CD4-positive, alpha-beta T cell treated with Interleukin-6 for 4 hours (primary cell): ENCODE measurements around the gene TBC1D12.

Experiments
- DNase-seq: peaks from one replicate; pipeline ENCODE4 v3.0.0-alpha.2; 2020; ENCODE audit warnings: mixed read lengths

TBC1D12 gene

DNA sequence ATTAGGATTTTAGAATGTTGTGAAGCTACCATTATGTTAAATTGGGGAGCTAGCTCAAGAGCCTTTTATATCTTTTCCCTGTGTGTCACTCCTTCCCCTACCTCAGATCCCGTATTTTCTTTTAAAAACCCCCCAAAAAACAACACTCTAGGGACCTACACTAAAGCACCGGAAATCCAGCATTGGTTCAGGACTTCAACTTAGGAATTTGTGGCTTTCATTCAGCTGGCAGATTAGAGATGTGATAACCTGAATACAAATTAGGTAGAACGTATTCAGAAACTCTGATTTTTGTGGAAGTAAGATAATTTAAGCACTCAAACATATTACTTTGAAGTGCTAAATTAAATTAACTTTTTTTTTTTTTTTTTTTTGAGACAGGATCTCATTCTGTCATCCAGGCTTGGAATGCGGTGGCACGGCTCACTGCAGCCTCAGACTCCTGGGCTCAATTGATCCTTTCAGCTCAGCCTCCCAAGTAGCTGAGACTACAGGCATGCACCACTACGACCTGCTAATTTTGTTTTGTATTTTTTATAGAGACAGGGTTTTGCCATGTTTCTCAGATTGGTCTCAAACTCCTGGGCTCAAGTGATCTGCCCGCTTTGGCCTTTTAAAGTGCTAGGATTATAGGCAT is 6.8 kb downstream of the TBC1D12 start:
- DNase-seq, result no peak

GRCh38 chr10:94411304-94411703 is 9.0 kb downstream of the TBC1D12 start:
- no peak for DNase-seq

- no peak for DNase-seq
Observed at GRCh38 chr10:94412449-94412848, 10.1 kb downstream of the TBC1D12 start.

DNA sequence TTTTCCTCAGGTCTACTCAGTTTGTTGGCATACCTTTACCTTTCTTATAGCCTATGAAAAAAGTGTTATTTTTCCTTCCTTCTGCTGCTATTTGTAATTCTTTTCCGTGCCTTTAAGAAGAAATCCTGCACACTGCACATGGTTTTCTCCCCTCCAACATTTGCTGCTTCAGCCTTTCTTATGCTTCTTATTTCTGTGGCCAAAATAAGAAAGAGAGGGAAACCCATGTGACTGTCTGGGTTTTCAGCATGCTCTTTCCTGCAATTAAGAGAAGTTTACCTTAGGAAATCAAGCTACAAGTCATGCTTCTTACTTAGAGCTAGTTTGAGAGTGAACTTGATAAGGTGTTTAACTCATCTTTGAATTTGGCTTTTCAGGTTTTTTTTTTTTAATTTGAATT is 11.0 kb downstream of the TBC1D12 start:
- no peak for DNase-seq

DNA sequence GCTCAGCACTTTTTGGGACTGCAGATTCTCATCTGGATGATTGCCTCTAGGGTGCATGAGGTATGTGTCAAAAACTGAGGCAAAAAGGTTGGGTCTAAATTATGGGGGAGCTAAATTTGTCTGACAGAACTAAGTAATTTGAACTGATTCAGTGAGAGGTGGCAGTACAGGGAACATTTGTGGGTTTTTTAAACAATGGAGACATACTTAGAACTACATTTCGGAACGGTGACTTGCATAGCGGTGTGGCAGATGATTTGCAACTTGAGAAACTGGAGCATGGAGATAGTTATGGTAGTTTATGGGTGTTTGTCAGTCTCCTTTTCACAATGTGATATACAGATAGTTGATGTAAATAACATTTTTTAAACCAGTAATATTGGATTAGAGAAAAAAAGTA is 14.6 kb downstream of the TBC1D12 start:
- DNase-seq, result no peak

- DNase-seq, result no peak
Observed at GRCh38 chr10:94417321-94417720, 15.0 kb downstream of the TBC1D12 start.

- no peak for DNase-seq
Observed at GRCh38 chr10:94420516-94420915, 18.2 kb downstream of the TBC1D12 start.

GRCh38 chr10:94420998-94421528 is 18.7 kb downstream of the TBC1D12 start:
- DNase-seq, result no peak

- no peak for DNase-seq
Observed at GRCh38 chr10:94423627-94424026, 21.3 kb downstream of the TBC1D12 start.

- DNase-seq, result no peak
Observed at GRCh38 chr10:94424714-94425337, 22.5 kb downstream of the TBC1D12 start.

DNA sequence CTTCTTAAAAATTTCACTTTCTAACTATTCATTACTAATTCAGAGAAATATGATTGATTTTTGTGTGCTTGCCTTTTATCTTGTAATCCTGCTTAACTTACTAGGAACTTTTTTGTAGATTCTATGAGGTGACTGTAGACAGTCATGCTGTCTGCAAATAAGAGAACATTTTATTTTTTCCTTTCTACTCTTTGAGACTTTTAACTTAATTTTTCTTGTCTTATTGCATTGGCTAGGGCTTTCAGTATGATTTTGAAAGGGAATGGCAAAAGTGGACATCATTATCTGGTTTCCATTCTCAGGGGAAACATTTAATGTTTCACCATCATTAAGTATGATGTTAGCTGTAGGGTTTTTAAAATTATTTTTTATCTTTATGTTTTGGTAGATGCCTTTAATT is 23.6 kb downstream of the TBC1D12 start:
- no peak for DNase-seq

DNA sequence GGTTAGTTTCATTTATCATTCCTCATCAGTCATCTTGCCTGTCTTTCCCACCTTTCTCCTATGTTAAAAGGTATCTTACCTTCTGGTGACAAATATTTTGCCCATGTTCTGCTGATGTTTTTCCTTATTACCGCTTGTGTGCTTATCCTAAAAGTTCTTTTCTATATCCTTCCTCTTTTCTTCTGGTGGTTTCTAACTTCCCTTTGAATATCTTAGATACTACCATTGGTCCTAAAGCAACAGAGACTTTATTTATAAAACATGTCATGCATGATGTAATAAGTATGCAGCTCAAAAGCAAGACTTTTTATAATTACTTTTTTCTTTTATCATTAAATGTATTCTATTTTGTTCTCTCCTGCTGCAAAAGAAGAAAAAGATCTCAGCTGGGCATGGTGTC is 24.8 kb downstream of the TBC1D12 start:
- DNase-seq, result no peak

GRCh38 chr10:94428766-94429707 is 26.7 kb downstream of the TBC1D12 start:
- no peak for DNase-seq

GRCh38 chr10:94430701-94431100 is 28.4 kb downstream of the TBC1D12 start:
- no peak for DNase-seq

DNA sequence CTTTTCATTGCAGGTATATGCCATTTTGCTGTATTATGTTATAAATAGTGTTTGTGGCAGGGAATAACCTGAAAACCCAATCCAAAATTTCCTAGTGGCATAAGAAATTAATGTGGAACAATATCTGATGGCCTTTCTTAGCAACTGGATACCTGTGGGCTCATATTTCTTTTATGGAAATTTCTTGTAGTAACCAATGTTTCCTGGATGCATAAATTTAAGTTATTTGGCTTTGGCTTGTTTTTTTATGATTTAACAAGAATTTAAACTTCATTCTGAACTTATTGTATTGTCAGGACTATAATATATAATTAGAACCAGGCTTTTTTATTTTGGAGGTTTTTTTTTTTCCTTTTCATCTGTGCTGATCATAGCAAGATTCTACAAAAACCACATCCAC is 30.1 kb downstream of the TBC1D12 start:
- DNase-seq, result no peak

GRCh38 chr10:94439275-94439861 is 37.0 kb downstream of the TBC1D12 start:
- DNase-seq, result no peak

DNA sequence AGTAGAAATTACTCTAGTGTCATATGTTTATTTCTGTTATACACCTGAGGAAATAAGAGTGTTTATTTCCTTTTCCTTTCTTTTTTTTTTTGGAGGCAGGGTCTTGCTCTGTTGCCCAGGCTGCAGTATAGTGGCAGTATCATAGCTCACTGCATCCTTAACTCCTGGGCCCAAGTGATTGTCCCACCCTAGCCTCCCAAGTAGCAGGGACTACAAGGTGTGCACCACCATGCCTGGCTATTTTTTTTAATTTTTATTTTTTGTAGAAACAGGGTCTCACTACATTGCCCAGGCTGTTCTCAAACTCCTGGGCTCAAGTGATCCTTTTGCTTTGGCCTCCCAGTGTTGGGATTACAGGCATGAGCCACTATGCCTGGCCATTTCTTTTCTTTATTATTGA is 37.8 kb downstream of the TBC1D12 start:
- no peak for DNase-seq

DNA sequence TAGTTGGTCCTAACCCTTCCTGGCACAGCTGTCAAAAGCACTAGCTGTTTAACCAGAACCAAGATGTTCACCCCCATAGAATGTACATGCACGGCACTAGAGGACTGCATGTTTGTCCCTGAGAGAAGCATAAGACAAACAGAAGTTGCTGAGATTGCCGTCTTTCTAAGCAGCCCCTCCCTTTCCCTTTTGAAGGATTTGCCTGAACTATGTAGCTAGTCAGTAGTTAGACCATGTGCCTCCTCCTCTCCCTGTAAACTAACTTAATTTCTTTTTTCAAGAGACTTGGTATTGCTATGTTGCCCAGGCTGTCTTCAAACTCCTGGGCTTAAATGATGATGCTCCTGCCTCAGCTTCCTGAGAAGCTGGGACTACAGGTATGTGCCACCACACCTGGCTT is 40.7 kb downstream of the TBC1D12 start:
- DNase-seq, result no peak

DNA sequence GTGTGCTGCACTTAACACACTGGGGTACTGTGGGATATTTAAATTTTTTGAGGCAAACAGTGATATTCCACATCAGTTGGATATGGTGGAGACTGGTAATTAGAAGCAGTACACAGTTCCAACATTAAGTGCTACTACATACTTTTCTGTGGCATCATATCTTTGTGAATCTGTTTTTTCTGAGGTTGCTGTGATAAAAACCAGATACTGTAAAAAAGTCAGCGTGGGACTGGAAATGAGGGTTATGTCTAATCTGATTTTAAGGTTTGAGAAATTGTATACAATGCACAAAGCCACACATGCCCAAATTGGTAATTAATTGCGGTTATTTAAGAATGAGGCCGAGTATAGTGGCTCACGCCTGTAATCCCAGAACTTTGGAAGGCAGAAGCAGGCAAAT is 41.2 kb downstream of the TBC1D12 start:
- DNase-seq, result no peak

DNA sequence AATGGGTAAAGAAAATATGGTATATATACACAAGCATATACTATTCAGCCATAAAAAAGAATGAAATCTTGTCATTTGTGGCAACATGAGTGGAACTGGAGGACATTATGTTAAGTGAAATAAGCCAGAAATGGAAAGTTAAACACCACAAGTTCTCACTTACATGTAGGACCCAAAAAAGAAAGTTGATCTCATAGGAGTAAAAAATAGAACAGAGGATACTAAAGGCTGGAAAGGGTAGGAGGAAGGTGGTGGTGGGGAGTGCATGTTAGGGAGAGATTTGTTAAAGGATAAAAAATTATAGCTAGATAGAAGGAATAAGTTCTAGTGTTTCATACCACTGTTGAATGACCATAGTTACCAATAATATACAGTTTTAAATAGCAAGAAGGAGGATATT is 48.4 kb downstream of the TBC1D12 start:
- no peak for DNase-seq

DNA sequence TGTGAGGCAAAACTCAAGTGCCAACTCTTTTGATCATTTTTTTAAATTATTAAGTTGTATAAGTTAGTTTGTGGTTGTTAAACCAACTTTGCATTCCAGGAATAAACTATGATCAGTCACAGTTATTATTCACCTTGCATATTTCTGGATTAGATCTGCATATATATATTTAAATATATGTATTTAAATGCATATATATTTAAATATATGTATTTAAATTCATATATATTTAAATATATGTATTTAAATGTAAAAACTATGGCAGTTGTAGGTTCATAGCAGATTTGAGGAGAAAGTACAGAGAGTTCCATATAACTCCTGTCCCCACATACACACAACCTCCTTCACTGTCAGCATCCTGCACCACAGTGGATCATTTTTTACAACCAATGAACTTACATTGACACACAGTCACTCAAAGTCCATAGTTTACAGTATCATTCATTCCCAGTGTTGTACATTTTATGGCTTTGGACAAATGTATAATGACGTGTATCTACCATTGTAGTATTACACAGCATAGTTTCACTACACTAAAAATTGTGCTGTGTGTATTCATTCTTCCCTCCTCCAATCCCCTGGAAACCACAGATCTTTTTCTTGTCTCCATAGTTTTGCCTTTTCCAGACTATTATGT is 49.7 kb downstream of the TBC1D12 start:
- no peak for DNase-seq

DNA sequence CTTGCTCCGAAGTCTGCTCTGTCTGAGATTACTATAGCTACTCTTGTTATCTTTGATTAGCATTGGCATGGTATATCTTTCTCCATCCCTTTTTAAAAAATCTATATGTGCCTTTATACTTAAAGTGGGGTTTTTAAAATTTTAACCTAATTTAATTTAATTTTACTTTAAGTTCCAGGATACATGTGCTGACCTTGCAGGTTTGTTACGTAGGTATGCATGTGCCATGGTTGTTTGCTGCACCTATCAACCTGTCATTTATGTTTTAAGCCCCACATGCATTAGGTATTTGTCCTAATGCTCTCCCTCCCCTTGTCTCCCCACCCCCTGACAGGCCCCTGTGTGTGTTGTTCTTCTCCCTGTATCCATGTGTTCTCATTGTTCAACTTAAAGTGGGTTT is 54.6 kb downstream of the TBC1D12 start:
- no peak for DNase-seq

DNA sequence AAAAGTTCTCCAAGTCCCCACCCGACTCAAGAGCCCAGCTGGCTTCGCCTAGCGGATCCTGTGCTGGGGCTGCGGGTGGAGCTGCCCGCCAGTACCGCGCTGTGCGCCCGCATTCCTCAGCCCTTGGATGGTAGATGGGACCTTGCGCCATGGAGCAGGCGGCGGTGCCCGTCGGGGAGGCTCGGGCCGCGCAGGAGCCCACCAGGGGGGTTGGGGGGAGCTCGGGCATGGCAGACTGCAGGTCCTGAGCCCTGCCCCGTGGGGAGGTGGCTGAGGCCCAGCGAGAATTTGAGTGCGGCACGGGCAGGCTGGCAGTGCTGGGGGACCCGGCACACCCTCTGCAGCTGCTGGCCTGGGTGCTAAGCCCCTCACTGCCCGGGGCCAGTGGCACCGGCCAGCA is 57.0 kb downstream of the TBC1D12 start:
- DNase-seq, result no peak
